HepG2 (cell line): ENCODE measurements around the gene GNB3. TPM values are rescaled to one million over a fixed set of nuclear protein-coding genes. Genes with fewer than 3 reads are reported as not detected.

Source experiments
- ASH2L ChIP-seq: fragments of 300-600, 200-600 bp; sonication (generic); IDR thresholded peaks from 2 replicates; pipeline ENCODE4 v1.7.0; 2017; ENCODE audit warnings: low read depth, mild to moderate bottlenecking, moderate library complexity, mixed read lengths, low read length; ENCODE audit not compliant: insufficient read length
- ATF7 ChIP-seq, 2 experiments: fragments of 450-650 bp in 1 of 2; sonication (generic) in 1 of 2; formaldehyde crosslinking in 1 of 2; IDR thresholded peaks; 2 replicates each; pipeline versions ENCODE4 v1.4.0 to v1.6.1; 2016 to 2020; ENCODE audit warnings: antibody characterized with exemption in 1 of 2, mild to moderate bottlenecking in 1 of 2, missing genetic modification reagents in 1 of 2
- IKZF1 ChIP-seq: fragments of 450-650 bp; IDR thresholded peaks from 2 replicates; pipeline ENCODE4 v1.7.1; 2016
- MAZ ChIP-seq, 2 experiments: sonication (generic) in 1 of 2; formaldehyde crosslinking in 1 of 2; IDR thresholded peaks; 2 replicates each; pipeline versions ENCODE4 v1.5.0 to v1.6.1; 2012 to 2020; ENCODE audit warnings: low read depth in 2 of 2, mild to moderate bottlenecking in 2 of 2, borderline replicate concordance in 1 of 2, improper control_type of control experiment in 1 of 2, low read length in 1 of 2, missing genetic modification reagents in 1 of 2, moderate library complexity in 1 of 2
- SNAPC5 ChIP-seq: sonication (generic); formaldehyde crosslinking; IDR thresholded peaks from 2 replicates; pipeline ENCODE4 v1.8.1; 2023; ENCODE audit warnings: mild to moderate bottlenecking, missing genetic modification reagents, borderline replicate concordance
- THAP9 ChIP-seq: sonication (generic); formaldehyde crosslinking; IDR thresholded peaks from 2 replicates; pipeline ENCODE4; 2020; ENCODE audit warnings: missing genetic modification reagents, mild to moderate bottlenecking, borderline replicate concordance
- ZNF24 ChIP-seq: fragments of 450-650 bp; IDR thresholded peaks from 2 replicates; pipeline ENCODE4 v1.6.1; 2017; ENCODE audit warnings: antibody characterized with exemption, mild to moderate bottlenecking
- ZNF543 ChIP-seq: sonication (generic); formaldehyde crosslinking; IDR thresholded peaks from 2 replicates; pipeline ENCODE4 v1.4.0; 2020; ENCODE audit warnings: mild to moderate bottlenecking, missing genetic modification reagents
- ZNF646 ChIP-seq: sonication (generic); formaldehyde crosslinking; IDR thresholded peaks from 2 replicates; pipeline ENCODE4 v1.9.0; 2021; ENCODE audit warnings: mild to moderate bottlenecking, missing genetic modification reagents
- ZNF660 ChIP-seq: sonication (generic); formaldehyde crosslinking; IDR thresholded peaks from 2 replicates; pipeline ENCODE4 v1.5.1; 2020; ENCODE audit warnings: mild to moderate bottlenecking, low read depth, missing genetic modification reagents, borderline replicate concordance
- polyA plus RNA-seq, 8 experiments: library from polyadenylated mRNA; depleted of rRNA in 3 of 8; stranded (reverse) in 7 of 8; unstranded in 1 of 8; fragments of >200 nt; fragmentation: Illumina TruSeq in 4 of 8; extraction: Trizol in 4 of 8; gene quantifications; 2 replicates each; pipeline versions ENCODE4 v1.2.1 to v1.2.3, GENCODE V29; 2011 to 2016; ENCODE audit warnings: low read depth in 4 of 8, missing spikeins in 1 of 8, mixed read lengths in 1 of 8; ENCODE audit not compliant: insufficient read depth in 1 of 8
- total RNA-seq, 5 experiments: library from RNA; depleted of rRNA; stranded (reverse); fragments of >200 nt; fragmentation: Illumina TruSeq; extraction: Trizol; gene quantifications; 2 replicates each; pipeline ENCODE4 v1.2.3, GENCODE V29; 2016; ENCODE audit warnings: low read depth in 1 of 5
- TF ChIP-seq, protein P1 (sequence below): sonication (generic); formaldehyde crosslinking; IDR thresholded peaks from 2 replicates; pipeline ENCODE4 v1.8.0; 2022; ENCODE audit warnings: mild to moderate bottlenecking, missing genetic modification reagents; ENCODE audit not compliant: insufficient replicate concordance
- TF ChIP-seq, protein P2 (sequence below): fragments of 450-650 bp; IDR thresholded peaks from 2 replicates; pipeline ENCODE4 v1.6.1; 2017

Gene GNB3
- total and polyA plus RNA-seq, 2 of the 13 experiments (the other 11 are each of a cell fraction or from before 2014, with no cell fraction given): 1.3 to 3.6 TPM

GRCh38 chr12:6817662-6818157 is 23.0 kb upstream of the GNB3 start (continued):
- TF ChIP-seq ZNF646 (peak; percentile 67; the same call in 1 of the 2 replicates), ASH2L (no peak), THAP9 (CRISPR knock-in tag) (no peak), ATF7 (IDR thresholded peaks at IDR 0.05) (no peak), ATF7 (CRISPR knock-in tag; IDR thresholded peaks at IDR 0.05) (0 out of 2 replicates have a peak, but pooled peaks have one; percentile 12), SNAPC5 (no peak), MAZ (IDR thresholded peaks at IDR 0.05; ENCODE audit: borderline replicate concordance, low read depth, low read length) (no peak), MAZ (CRISPR knock-in tag; IDR thresholded peaks at IDR 0.05; ENCODE audit: low read depth) (no peak), ZNF543 (no peak), ZNF24 (no peak), ZNF660 (CRISPR knock-in tag) (no peak), IKZF1 (0 out of 2 replicates have a peak, but pooled peaks have one; percentile 39)
- TF ChIP-seq, protein P1, sequence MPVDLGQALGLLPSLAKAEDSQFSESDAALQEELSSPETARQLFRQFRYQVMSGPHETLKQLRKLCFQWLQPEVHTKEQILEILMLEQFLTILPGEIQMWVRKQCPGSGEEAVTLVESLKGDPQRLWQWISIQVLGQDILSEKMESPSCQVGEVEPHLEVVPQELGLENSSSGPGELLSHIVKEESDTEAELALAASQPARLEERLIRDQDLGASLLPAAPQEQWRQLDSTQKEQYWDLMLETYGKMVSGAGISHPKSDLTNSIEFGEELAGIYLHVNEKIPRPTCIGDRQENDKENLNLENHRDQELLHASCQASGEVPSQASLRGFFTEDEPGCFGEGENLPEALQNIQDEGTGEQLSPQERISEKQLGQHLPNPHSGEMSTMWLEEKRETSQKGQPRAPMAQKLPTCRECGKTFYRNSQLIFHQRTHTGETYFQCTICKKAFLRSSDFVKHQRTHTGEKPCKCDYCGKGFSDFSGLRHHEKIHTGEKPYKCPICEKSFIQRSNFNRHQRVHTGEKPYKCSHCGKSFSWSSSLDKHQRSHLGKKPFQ: no peak
- TF ChIP-seq, protein P2, sequence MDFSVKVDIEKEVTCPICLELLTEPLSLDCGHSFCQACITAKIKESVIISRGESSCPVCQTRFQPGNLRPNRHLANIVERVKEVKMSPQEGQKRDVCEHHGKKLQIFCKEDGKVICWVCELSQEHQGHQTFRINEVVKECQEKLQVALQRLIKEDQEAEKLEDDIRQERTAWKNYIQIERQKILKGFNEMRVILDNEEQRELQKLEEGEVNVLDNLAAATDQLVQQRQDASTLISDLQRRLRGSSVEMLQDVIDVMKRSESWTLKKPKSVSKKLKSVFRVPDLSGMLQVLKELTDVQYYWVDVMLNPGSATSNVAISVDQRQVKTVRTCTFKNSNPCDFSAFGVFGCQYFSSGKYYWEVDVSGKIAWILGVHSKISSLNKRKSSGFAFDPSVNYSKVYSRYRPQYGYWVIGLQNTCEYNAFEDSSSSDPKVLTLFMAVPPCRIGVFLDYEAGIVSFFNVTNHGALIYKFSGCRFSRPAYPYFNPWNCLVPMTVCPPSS: no peak
